Nephron progenitor cell (in vitro differentiated cells): ENCODE results near the gene CAPS2.

ENCODE experiments used
- DNase-seq: peaks from one replicate; pipeline ENCODE4 v3.0.0; 2021
- H3K27ac Mint-ChIP-seq: 2 replicates; pipeline ENCODE4 v1.8.0; 2021; ENCODE audit warnings: mild to moderate bottlenecking, moderate library complexity, mixed read lengths
- H3K27me3 Mint-ChIP-seq: 2 replicates; pipeline ENCODE4 v1.8.0; 2021; ENCODE audit warnings: mild to moderate bottlenecking, low read depth, mixed read lengths; ENCODE audit not compliant: poor library complexity
- H3K36me3 Mint-ChIP-seq: 2 replicates; pipeline ENCODE4 v1.8.0; 2021; ENCODE audit warnings: low read depth, mixed read lengths
- H3K4me1 Mint-ChIP-seq: 2 replicates; pipeline ENCODE4 v1.8.0; 2021; ENCODE audit warnings: mixed read lengths
- H3K4me3 Mint-ChIP-seq: 2 replicates; pipeline ENCODE4 v1.8.0; 2021; ENCODE audit warnings: mild to moderate bottlenecking, moderate library complexity, mixed read lengths
- H3K9me3 Mint-ChIP-seq: 2 replicates; pipeline ENCODE4 v1.8.0; 2021; ENCODE audit warnings: mild to moderate bottlenecking, moderate library complexity, mixed read lengths
- CTCF ChIP-seq: fragments of 200-600 bp; sonication (generic); IDR thresholded peaks from 2 replicates; pipeline ENCODE4 v1.5.0; 2021; ENCODE audit warnings: antibody characterized with exemption

The CAPS2 gene

GRCh38 chr12:75341873-75342272 is 11.7 kb upstream of the CAPS2 start:
- no peak for DNase-seq
- no peak for TF ChIP-seq CTCF
- Mint-ChIP-seq H3K27me3 (no peaks in the 10 kb centered on the region), H3K4me3 (no peak overlapping the region), H3K27ac (no peak overlapping the region), H3K9me3 (peaks cover 14% of the 10 kb centered on the region), H3K4me1 (no peaks in the 10 kb centered on the region), H3K36me3 (no peaks in the 10 kb centered on the region)

GRCh38 chr12:75337905-75338304 is 7.8 kb upstream of the CAPS2 start:
- no peak overlapping the region for H3K27ac Mint-ChIP-seq
- no peaks in the 10 kb centered on the region for H3K36me3 Mint-ChIP-seq
- H3K27me3 Mint-ChIP-seq, result peaks cover 8% of the 10 kb centered on the region
- DNase-seq, result no peak
- H3K9me3 Mint-ChIP-seq, result peaks cover 14% of the 10 kb centered on the region
- H3K4me1 Mint-ChIP-seq, result peaks cover 13% of the 10 kb centered on the region
- no peak overlapping the region for H3K4me3 Mint-ChIP-seq
- TF ChIP-seq CTCF, result no peak

- Mint-ChIP-seq H3K9me3 (peaks cover 3% of the 10 kb centered on the region), H3K4me3 (peak within 1 kb of the TSS; percentile 84), H3K4me1 (peaks cover 23% of the 10 kb centered on the region), H3K36me3 (no peaks in the 10 kb centered on the region), H3K27me3 (peaks cover 8% of the 10 kb centered on the region), H3K27ac (no peak within 1 kb of the TSS)
- peak; percentile 95 for DNase-seq
- TF ChIP-seq CTCF, result peak; percentile 92
Measured at GRCh38 chr12:75334384-75335030, 4.4 kb upstream of the CAPS2 start, which contains the start of gene GLIPR1L1. TSS of gene GLIPR1L1 (plus strand) at chr12:75334670. CDS start at chr12:75334729, 59 bp downstream.

- Mint-ChIP-seq H3K27me3 (no peaks in the 10 kb centered on the region), H3K4me3 (no peak overlapping the region), H3K9me3 (no peaks in the 10 kb centered on the region), H3K36me3 (no peaks in the 10 kb centered on the region), H3K27ac (no peak overlapping the region), H3K4me1 (peaks cover 40% of the 10 kb centered on the region)
- no peak for TF ChIP-seq CTCF
- no peak for DNase-seq
Measured at GRCh38 chr12:75327642-75328041, 2.5 kb downstream of the CAPS2 start.

- Mint-ChIP-seq H3K36me3 (no peaks in the 10 kb centered on the region), H3K27me3 (no peaks in the 10 kb centered on the region), H3K4me1 (peaks cover 32% of the 10 kb centered on the region), H3K27ac (no peak overlapping the region), H3K4me3 (no peak overlapping the region), H3K9me3 (no peaks in the 10 kb centered on the region)
- DNase-seq, result no peak
- no peak for TF ChIP-seq CTCF
Measured at GRCh38 chr12:75323663-75324062, 6.5 kb downstream of the CAPS2 start.

- Mint-ChIP-seq H3K27me3 (no peaks in the 10 kb centered on the region), H3K27ac (no peak overlapping the region), H3K9me3 (no peaks in the 10 kb centered on the region), H3K4me3 (no peak overlapping the region), H3K4me1 (peaks cover 32% of the 10 kb centered on the region), H3K36me3 (no peaks in the 10 kb centered on the region)
- no peak for TF ChIP-seq CTCF
- DNase-seq, result no peak
Measured at GRCh38 chr12:75322464-75322863, 7.7 kb downstream of the CAPS2 start.
